Heart right ventricle (tissue), 16 donors: ENCODE data around the gene SIGLEC10. TPM values are rescaled to one million over a fixed set of nuclear protein-coding genes. Genes with fewer than 3 reads are reported as not detected.

Source experiments
- ATAC-seq, 8 donors: fragments of 200-7000 bp; cut with Tn5 transposase; one replicate each; pipeline ENCODE4 v1.9.1; 2020; ENCODE audit warnings: mild to moderate bottlenecking in 8 of 8, moderate library complexity in 8 of 8, moderate number of reproducible peaks in 1 of 8
- DNase-seq, 2 donors: peaks; one replicate each; pipeline ENCODE4 v3.0.0-alpha.2; 2020
- H3K27ac ChIP-seq, 10 donors: fragments of 200-600 bp; sonication (generic) in 2 of 10; one replicate each; pipeline versions ENCODE4 v1.5.0 to v1.8.0; 2020 to 2022; ENCODE audit warnings: mild to moderate bottlenecking in 3 of 10
- H3K27me3 ChIP-seq, 7 donors: fragments of 200-600 bp; one replicate each; pipeline ENCODE4 v1.8.0; 2021 to 2022; ENCODE audit warnings: mild to moderate bottlenecking in 2 of 7
- H3K36me3 ChIP-seq, 9 donors: fragments of 200-600 bp; sonication (generic) in 1 of 9; one replicate each; pipeline versions ENCODE4 v1.5.0 to v1.8.0; 2020 to 2022; ENCODE audit warnings: mild to moderate bottlenecking in 2 of 9
- H3K4me1 ChIP-seq, 9 donors: fragments of 200-600 bp; sonication (generic) in 1 of 9; one replicate each; pipeline versions ENCODE4 v1.5.0 to v1.8.0; 2020 to 2022; ENCODE audit warnings: mild to moderate bottlenecking in 4 of 9
- H3K4me3 ChIP-seq, 10 donors: fragments of 200-600 bp; sonication (generic) in 2 of 10; one replicate each; pipeline versions ENCODE4 v1.5.0 to v1.8.0; 2020 to 2022; ENCODE audit warnings: mild to moderate bottlenecking in 7 of 10, moderate library complexity in 2 of 10
- H3K9me3 ChIP-seq, 11 donors: fragments of 200-600 bp in 10 of 11; sonication (generic) in 2 of 11; one replicate each; pipeline versions ENCODE4 v1.5.0 to v1.8.0; 2013 to 2022; ENCODE audit warnings: mild to moderate bottlenecking in 2 of 11, control low read depth in 1 of 11, moderate library complexity in 1 of 11
- CTCF ChIP-seq, 9 donors: fragments of 200-600 bp; sonication (generic) in 2 of 9; IDR thresholded peaks; one replicate each; pipeline versions ENCODE4 v1.5.0 to v1.8.0; 2021 to 2022; ENCODE audit warnings: antibody characterized with exemption in 9 of 9, mild to moderate bottlenecking in 5 of 9, moderate library complexity in 1 of 9
- WGBS, 2 donors: extraction: QIAGEN DNeasy Blood & Tissue Kit; methylation state at CpG; one replicate each; pipeline ENCODE4 v1.1.7; 2013; ENCODE audit warnings: inconsistent platforms in 1 of 2; 5-methylcytosine and 5-hydroxymethylcytosine counted together
- intact Hi-C, 10 donors: fragments of 100-400 bp; cut with DNase I; formaldehyde crosslinking; loops; one replicate each; pipeline versions ENCODE4 v1.11.1 to v1.14.2; 2022
- polyA plus RNA-seq, 2 donors: library from polyadenylated mRNA; stranded (reverse); fragments of 200-250 nt; gene quantifications; one replicate each; pipeline ENCODE4 v1.2.3, GENCODE V29; 2013
- total RNA-seq, 10 donors: library from RNA; stranded (reverse); fragmentation: NEBNext Ultra II Directional in 3 of 10; extraction: Animal tissue kit (Norgen Biotek cat#: 25700) in 3 of 10; gene quantifications; one replicate each; pipeline versions ENCODE4 v1.2.1 to v1.2.4, GENCODE V29; 2021 to 2023
- donor health status: Arrhythmogenic right ventricular cardiomyopathy.
- donor health status: ischemic (EF 13 %, LVEDD 7.1; RV severe dilation, severe dysfunction).
- donor health status: healthy with polysubstance abuse.
- donor health status: DM: no; HTN: yes; CAD: no.
- donor health status: DM: no; HTN: no; CAD: no.
- donor health status: ischemic (EF 25% LVEDD 6.9; RV normal size, moderate dysfunction).
- donor health status: ischemic (EF 25% LVEDD 5.7; RV mildly dilated, moderate dysfunction).
- donor health status: healthy.
- donor health status: DM: yes; HTN: yes; CAD: no.
- donor health status: Ischemic cardiomyopathy.
- donor health status: ischemic (EF 35%, LVEDD 5.7; RV mildly dilated, moderate dysfunction).
- donor health status: nonischemic (EF 11% LVEDD 7.7; RV severe dilation, severe dysfunction).
- donor health status: DM: yes; HTN: yes; CAD: no.
- donor health status: PGD.
- donor health status: ischemic (EF 29% LVEDD 5.4; RV normal size, mild dysfunction).
- donor health status: nonischemic (EF 23%, LVEDD 6.1; RV moderate dilation, normal function).

The SIGLEC10 gene
- total and polyA plus RNA-seq, 12 donors: 0.17 to 4.2 (median 0.82) TPM

- peak; percentile 37 to 50 for DNase-seq
These were observed 50.2 kb downstream of the SIGLEC10 start for GRCh38 chr19:51367255-51367564.

GRCh38 chr19:51366389-51367254 is 50.8 kb downstream of the SIGLEC10 start:
- intact Hi-C loops: loop anchor here in 4 of 10 donors (1.0 to 10.0 kb wide), 5 partner anchors 27 to 262 kb away; partner anchors contain the start of gene CTU1 (in 1 of the 4)
- Histone ChIP-seq H3K9me3 (no peaks in the 10 kb centered on the region), H3K4me3 (peak overlapping the region; percentile 60 to 93 (median 80)), H3K36me3 (no peaks in the 10 kb centered on the region), H3K4me1 (peaks cover 0 to 45% (median 27%) of the 10 kb centered on the region in 9 donors), H3K27me3 (no peaks in the 10 kb centered on the region), H3K27ac (peak overlapping the region; percentile 89 to 98 (median 96))
- no peak for TF ChIP-seq CTCF (IDR thresholded peaks at IDR 0.05)
- DNase-seq (peak; percentile 97 to 99), ATAC-seq (peak; percentile 77 to 91 (median 86))
- 0 to 1% methylated on average over 53 to 54 of the region's 54 CpGs for WGBS, 2 donors

More at GRCh38 chr19:51367255-51367564, 50.2 kb downstream of the SIGLEC10 start:
- no peak for TF ChIP-seq CTCF (IDR thresholded peaks at IDR 0.05)
- Histone ChIP-seq H3K4me3 (peak overlapping the region; percentile 60 to 93 (median 80)), H3K9me3 (no peaks in the 10 kb centered on the region), H3K36me3 (no peaks in the 10 kb centered on the region), H3K27ac (peak overlapping the region; percentile 89 to 98 (median 96)), H3K4me1 (peaks cover 0 to 50% (median 26%) of the 10 kb centered on the region in 9 donors), H3K27me3 (no peaks in the 10 kb centered on the region)
- intact Hi-C loops: loop anchor here in 4 of 10 donors (1.0 to 10.0 kb wide), 4 partner anchors 27 to 262 kb away; partner anchors contain the start of gene CTU1 (in 1 of the 4)
- WGBS, 2 donors: 0% methylated on average over 15 of the region's 15 CpGs
- peak in 2 of 8 donors; percentile 0 to 5 for ATAC-seq

GRCh38 chr19:51365965-51366388 is 51.5 kb downstream of the SIGLEC10 start, which contains the start of gene ETFB:
ETFB (minus strand) TSS chr19:51366388; CDS start chr19:51366326, 62 bp downstream.
- intact Hi-C loops: loop anchor here in 4 of 10 donors (1.0 to 10.0 kb wide), 4 partner anchors 27 to 261 kb away; partner anchors contain the start of gene CTU1 (in 1 of the 4)
- Histone ChIP-seq H3K9me3 (no peaks in the 10 kb centered on the region), H3K4me3 (peak within 1 kb of the TSS; percentile 60 to 93 (median 80)), H3K27me3 (no peaks in the 10 kb centered on the region), H3K27ac (peak within 1 kb of the TSS; percentile 89 to 98 (median 96)), H3K36me3 (no peaks in the 10 kb centered on the region), H3K4me1 (peaks cover 0 to 44% (median 27%) of the 10 kb centered on the region in 9 donors)
- DNase-seq (no peak), ATAC-seq (no peak)
- WGBS, 2 donors: 0 to 1% methylated on average over 27 of the region's 27 CpGs
- TF ChIP-seq CTCF (IDR thresholded peaks at IDR 0.05): no peak

GRCh38 chr19:51365211-51365964 is 52.1 kb downstream of the SIGLEC10 start:
- Histone ChIP-seq H3K4me1 (peaks cover 0 to 44% (median 27%) of the 10 kb centered on the region in 9 donors), H3K27ac (peak overlapping the region; percentile 89 to 98 (median 96)), H3K4me3 (peak overlapping the region; percentile 60 to 93 (median 78)), H3K27me3 (no peaks in the 10 kb centered on the region), H3K36me3 (no peaks in the 10 kb centered on the region), H3K9me3 (no peaks in the 10 kb centered on the region)
- WGBS, 2 donors: 11 to 14% methylated on average over 10 of the region's 10 CpGs
- intact Hi-C loops: loop anchor here in 1 of 10 donors (10.0 kb wide), 1 partner anchor 261 kb away; the partner anchor contains the start of gene CTU1
- TF ChIP-seq CTCF (IDR thresholded peaks at IDR 0.05): peak in 1 of 9 donors; percentile 4
- ATAC-seq (no peak), DNase-seq (peak in 1 of 2 donors; percentile 30)
